ENCODE measurements around the gene EPB41L3. TPM values are rescaled to one million over a fixed set of nuclear protein-coding genes. Genes with fewer than 3 reads are reported as not detected.
A peak's percentile ranks its signal among the peaks of the same experiment; 100 is the strongest.

The EPB41L3 gene
- polyA plus RNA-seq, 1 experiment: 45.0 TPM

DNA sequence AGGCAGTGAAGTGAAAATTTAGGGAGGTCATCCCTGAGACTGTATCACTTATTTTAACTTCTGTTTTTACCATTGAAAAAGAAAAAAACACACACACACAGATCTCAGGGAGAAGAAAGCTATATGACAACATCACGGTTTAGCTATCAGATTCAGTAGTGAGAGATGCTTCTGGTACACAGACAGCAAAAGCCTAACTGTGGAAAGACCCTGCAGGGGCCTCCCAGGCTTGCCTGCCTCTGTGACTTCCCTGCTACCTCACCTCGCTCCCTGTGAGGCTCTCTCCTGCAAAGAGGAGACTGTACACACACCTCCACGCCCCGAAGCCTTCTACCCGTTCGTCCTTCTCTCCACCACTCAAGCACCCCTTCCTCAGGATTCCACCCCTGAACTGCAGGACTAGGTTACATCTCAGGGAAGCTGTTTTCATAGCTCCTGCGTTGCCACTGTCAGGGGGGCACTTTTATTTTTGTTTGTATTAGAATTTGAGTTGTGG lies 86.3 kb downstream of the EPB41L3 start:
- no peak overlapping the region for H3K4me3 ChIP-seq (ENCODE audit: low read depth, low read length)
- TF ChIP-seq CTCF (IDR thresholded peaks at IDR 0.05; ENCODE audit: low read depth, low read length): no peak
- DNase-seq (ENCODE audit: low read depth, low spot score): no peak
- H3K9me3 ChIP-seq (ENCODE audit: control insufficient read depth, insufficient read depth, low read length): no peaks in the 10 kb centered on the region; the same call in 1 of the 2 replicates
- no peak overlapping the region for H3K27ac ChIP-seq (ENCODE audit: low read depth, low read length)
- ChIA-PET CTCF (interaction anchor here (0.7 to 1.8 kb wide), 6 partner anchors 11 to 91 kb away, joined by 3 to 12 read pairs (median 4); no protein-coding TSS in a partner anchor), POLR2A (no interaction called here)
- H3K27me3 ChIP-seq (ENCODE audit: control insufficient read depth, insufficient read depth, low read length): no peaks in the 10 kb centered on the region

GRCh38 chr18:5456577-5457461 lies 87.0 kb downstream of the EPB41L3 start:
- no peaks in the 10 kb centered on the region; the same call in 1 of the 2 replicates for H3K9me3 ChIP-seq (ENCODE audit: control insufficient read depth, insufficient read depth, low read length)
- no peaks in the 10 kb centered on the region for H3K27me3 ChIP-seq (ENCODE audit: control insufficient read depth, insufficient read depth, low read length)
- ChIA-PET CTCF (interaction anchor here (0.7 to 2.7 kb wide), 7 partner anchors 10 to 127 kb away, joined by 3 to 12 read pairs (median 4); no protein-coding TSS in a partner anchor), POLR2A (no interaction called here)
- DNase-seq (ENCODE audit: low read depth, low spot score): no peak
- no peak overlapping the region for H3K4me3 ChIP-seq (ENCODE audit: low read depth, low read length)
- TF ChIP-seq CTCF (IDR thresholded peaks at IDR 0.05; ENCODE audit: low read depth, low read length): peak; percentile 47
- no peak overlapping the region for H3K27ac ChIP-seq (ENCODE audit: low read depth, low read length)

DNA sequence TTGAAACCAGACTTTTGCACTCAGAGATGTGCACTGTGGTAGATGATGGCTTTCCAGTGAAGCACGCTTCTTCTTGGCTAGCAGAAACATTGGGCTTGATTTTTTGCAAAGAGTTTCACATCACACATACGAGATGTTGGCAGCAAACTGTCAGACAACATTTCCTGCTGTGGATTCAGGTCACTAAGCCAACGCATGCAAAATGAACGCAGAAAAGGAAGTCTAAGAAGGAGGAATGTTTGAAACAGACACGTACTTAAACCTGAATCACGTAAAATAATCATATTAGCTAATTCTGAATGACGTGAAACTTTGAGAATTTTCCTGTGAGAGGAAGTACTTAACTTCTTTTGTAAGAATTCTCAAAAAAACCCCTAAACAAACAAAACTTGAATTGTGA lies 88.1 kb downstream of the EPB41L3 start:
- no peaks in the 10 kb centered on the region; the same call in 1 of the 2 replicates for H3K9me3 ChIP-seq (ENCODE audit: control insufficient read depth, insufficient read depth, low read length)
- H3K4me3 ChIP-seq (ENCODE audit: low read depth, low read length): no peak overlapping the region
- TF ChIP-seq CTCF (IDR thresholded peaks at IDR 0.05; ENCODE audit: low read depth, low read length): no peak
- DNase-seq (ENCODE audit: low read depth, low spot score): peak; percentile 52
- CTCF ChIA-PET: interaction anchor here (2.7 kb wide), 1 partner anchor 91 kb away, joined by 11 read pairs; no protein-coding TSS in a partner anchor
- POLR2A ChIA-PET: no interaction called here
- no peaks in the 10 kb centered on the region for H3K27me3 ChIP-seq (ENCODE audit: control insufficient read depth, insufficient read depth, low read length)
- H3K27ac ChIP-seq (ENCODE audit: low read depth, low read length): peak overlapping the region; percentile 4

- ChIA-PET CTCF (no interaction called here), POLR2A (no interaction called here)
- Histone ChIP-seq H3K9me3 (ENCODE audit: control insufficient read depth, insufficient read depth, low read length) (no peaks in the 10 kb centered on the region; the same call in 1 of the 2 replicates), H3K4me3 (ENCODE audit: low read depth, low read length) (no peak overlapping the region), H3K27me3 (ENCODE audit: control insufficient read depth, insufficient read depth, low read length) (no peaks in the 10 kb centered on the region), H3K27ac (ENCODE audit: low read depth, low read length) (no peak overlapping the region)
- no peak for DNase-seq (ENCODE audit: low read depth, low spot score)
- TF ChIP-seq CTCF (IDR thresholded peaks at IDR 0.05; ENCODE audit: low read depth, low read length): no peak
Measured at GRCh38 chr18:5452943-5453443, 90.8 kb downstream of the EPB41L3 start.

DNA sequence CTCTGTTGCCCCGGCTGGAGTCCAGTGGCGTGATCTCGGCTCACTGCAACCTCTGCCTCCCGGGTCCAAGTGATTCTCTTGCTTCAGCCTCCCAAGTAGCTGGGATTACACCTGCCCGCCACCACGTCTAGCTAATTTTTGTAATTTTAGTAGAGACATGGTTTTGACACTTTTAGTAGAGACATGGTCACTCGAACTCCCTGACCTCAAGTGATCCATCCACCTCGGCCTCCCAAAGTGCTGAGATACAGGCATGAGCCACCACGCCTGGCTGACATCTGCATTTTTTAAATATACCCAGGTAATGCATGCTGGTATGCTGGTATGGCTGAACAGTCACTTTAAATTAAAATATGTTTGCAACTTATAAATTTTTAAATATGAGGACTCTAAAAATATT lies 91.9 kb downstream of the EPB41L3 start:
- no peak for TF ChIP-seq CTCF (IDR thresholded peaks at IDR 0.05; ENCODE audit: low read depth, low read length)
- CTCF ChIA-PET: interaction anchor here (1.4 kb wide), 1 partner anchor 95 kb away, joined by 4 read pairs; no protein-coding TSS in a partner anchor
- Histone ChIP-seq H3K9me3 (ENCODE audit: control insufficient read depth, insufficient read depth, low read length) (no peaks in the 10 kb centered on the region; the same call in 1 of the 2 replicates), H3K27ac (ENCODE audit: low read depth, low read length) (no peak overlapping the region), H3K27me3 (ENCODE audit: control insufficient read depth, insufficient read depth, low read length) (no peaks in the 10 kb centered on the region), H3K4me3 (ENCODE audit: low read depth, low read length) (no peak overlapping the region)
- POLR2A ChIA-PET: no interaction called here
- no peak for DNase-seq (ENCODE audit: low read depth, low spot score)

Measured in AG04450 (cell line).